GM21515 (cell line): ENCODE measurements around the gene MARCHF3.
"Not testable (repeated sequence)": the region's sequence is repeated elsewhere in the genome, so short reads cannot be mapped to it uniquely, and the experiment has no call there.

ENCODE experiments used
- ATAC-seq: cut with Tn5 transposase; IDR thresholded peaks from one replicate; pipeline ENCODE4 v1.9.1; 2021; ENCODE audit not compliant: unreplicated experiment

Gene MARCHF3

GRCh38 chr5:126959188-126959587, 71.2 kb downstream of the MARCHF3 start:
- no peak for ATAC-seq

GRCh38 chr5:126956991-126957390, 73.4 kb downstream of the MARCHF3 start:
- ATAC-seq = no peak

- no peak for ATAC-seq
Observed at GRCh38 chr5:126954981-126955380, 75.4 kb downstream of the MARCHF3 start.

- ATAC-seq = no peak
Observed at GRCh38 chr5:126953640-126954039, 76.7 kb downstream of the MARCHF3 start.

GRCh38 chr5:126949475-126949874, 80.9 kb downstream of the MARCHF3 start:
- ATAC-seq = no peak

- ATAC-seq = no peak
Observed at GRCh38 chr5:126948453-126948852, 81.9 kb downstream of the MARCHF3 start.

GRCh38 chr5:126948011-126948355, 82.4 kb downstream of the MARCHF3 start:
- ATAC-seq = no peak

GRCh38 chr5:126947146-126948010, 83.0 kb downstream of the MARCHF3 start:
- ATAC-seq = peak; percentile 75

- ATAC-seq = not testable (repeated sequence)
Observed at GRCh38 chr5:126942908-126943307, 87.5 kb downstream of the MARCHF3 start.

DNA sequence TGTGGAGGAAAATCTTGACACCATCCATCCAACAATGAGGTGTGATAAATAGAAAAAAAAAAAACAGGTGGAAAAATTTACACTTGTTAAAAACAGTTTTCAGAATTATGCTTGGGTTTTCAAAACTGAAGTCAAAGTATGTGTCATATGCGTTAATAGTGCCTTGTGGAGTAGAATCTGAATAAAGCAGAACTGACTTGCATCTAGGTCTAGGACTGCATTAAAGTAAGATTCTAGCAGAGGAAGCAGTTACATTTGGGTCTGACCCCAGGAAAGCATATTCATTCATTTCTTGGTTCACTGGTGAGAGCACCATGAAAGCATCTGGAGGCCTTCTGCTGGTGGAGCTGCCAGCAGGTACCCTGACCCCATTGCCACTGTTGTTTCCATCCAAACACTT, 89.0 kb downstream of the MARCHF3 start:
- ATAC-seq = no peak

DNA sequence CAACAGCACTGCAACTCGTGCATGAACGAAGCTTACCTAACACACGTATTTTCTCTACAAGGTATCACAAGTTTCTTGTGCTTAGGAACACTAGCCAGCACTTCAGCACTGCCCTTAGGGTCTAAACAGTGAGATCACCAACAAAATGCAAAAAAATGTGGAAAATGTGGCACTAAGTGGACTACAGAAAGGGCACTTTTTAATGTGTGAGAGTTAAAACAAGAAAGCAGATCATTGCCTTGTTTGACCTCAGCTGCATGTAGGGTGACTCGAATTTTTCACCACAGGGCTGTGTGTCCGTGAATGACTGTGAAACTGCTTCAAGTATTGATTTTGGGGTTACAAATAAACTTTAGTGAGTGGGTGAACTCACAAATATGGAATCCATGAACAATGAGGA, 90.5 kb downstream of the MARCHF3 start:
- no peak for ATAC-seq

- ATAC-seq = no peak
Observed at GRCh38 chr5:126938466-126938865, 91.9 kb downstream of the MARCHF3 start.

GRCh38 chr5:126937771-126938170, 92.6 kb downstream of the MARCHF3 start:
- ATAC-seq = no peak

- ATAC-seq = no peak
Observed at GRCh38 chr5:126936775-126937418, 93.5 kb downstream of the MARCHF3 start.

- no peak for ATAC-seq
Observed at GRCh38 chr5:126931963-126932660, 98.2 kb downstream of the MARCHF3 start.

DNA sequence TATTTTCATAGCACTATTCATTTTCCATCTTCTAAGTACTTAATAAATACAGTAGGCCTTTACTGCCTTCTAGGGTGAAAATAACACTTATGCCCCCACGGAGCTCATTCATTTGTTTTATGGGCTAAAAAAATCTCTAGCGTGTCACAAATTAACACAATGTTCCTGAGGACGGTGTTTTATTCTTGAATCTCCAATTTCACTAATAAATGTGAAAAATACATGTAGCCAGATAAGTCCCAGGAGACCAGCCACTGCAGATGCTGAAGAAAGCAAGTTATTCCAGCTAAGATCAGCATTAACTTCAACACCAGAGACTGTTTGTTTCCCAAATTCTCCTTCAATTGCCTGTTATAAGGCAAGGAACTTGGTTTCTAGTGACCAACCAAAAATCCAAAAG, 102.3 kb downstream of the MARCHF3 start:
- no peak for ATAC-seq

DNA sequence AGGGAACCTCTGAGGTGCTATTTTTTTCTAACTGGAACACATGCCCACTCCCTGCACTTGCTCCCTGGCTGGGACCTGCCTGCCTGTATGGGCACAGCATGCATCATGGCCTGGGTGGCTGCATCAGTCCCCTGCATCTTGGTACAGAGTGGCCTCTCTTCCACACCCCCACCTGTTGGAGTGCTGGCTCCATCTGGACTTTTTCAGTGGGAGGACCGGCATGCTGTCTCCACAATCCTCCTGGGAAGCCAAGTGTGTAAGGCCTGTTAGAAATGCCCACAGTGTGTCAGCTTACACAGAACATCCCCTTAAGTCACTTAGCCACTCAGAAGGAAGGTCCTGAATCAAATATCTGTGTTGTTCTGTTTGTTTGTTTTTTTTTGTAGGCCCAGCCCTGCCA, 102.9 kb downstream of the MARCHF3 start:
- no peak for ATAC-seq

DNA sequence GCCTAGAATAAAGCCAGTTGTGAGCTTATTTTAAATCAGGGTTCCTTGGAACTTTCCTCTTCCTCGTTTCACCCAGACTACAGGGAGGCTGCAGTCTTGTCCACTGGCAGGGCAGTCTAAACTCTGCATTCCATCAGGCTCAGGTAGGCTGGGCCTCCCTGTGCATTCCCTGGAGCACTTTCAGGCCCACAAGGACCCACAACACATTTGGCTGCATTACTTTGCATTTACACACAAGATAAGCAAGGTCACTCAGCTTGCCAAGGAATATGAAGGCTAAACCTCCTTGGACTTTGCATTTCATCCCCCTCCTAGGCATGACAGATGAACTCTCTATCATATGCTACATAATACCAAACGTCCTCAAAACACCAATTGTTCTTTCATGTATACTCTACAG, 104.2 kb downstream of the MARCHF3 start:
- ATAC-seq = no peak

GRCh38 chr5:126925482-126925881, 104.9 kb downstream of the MARCHF3 start:
- ATAC-seq = no peak

- ATAC-seq = no peak
Observed at GRCh38 chr5:126924331-126925033, 105.9 kb downstream of the MARCHF3 start.
